Activated CD8-positive, alpha-beta T cell treated with anti-CD3 and anti-CD28 coated beads for 36 hours (primary cell): ENCODE measurements around the gene ARMC3. TPM values are rescaled to one million over a fixed set of nuclear protein-coding genes. Genes with fewer than 3 reads are reported as not detected.

Experiments
- ATAC-seq: fragments of 200-7000 bp; cut with Tn5 transposase; one replicate; pipeline ENCODE4 v1.10.0; 2021; ENCODE audit warnings: mild to moderate bottlenecking, moderate library complexity
- CTCF ChIA-PET: fragments of 350-600 bp; sonication (Branson Sonifier 250); formaldehyde crosslinking; loops from one replicate; lab custom pipeline; 2021; ENCODE audit warnings: antibody characterized with exemption; lab: Charles Lee
- POLR2A ChIA-PET: fragments of 350-600 bp; sonication (Branson Sonifier 250); formaldehyde crosslinking; loops from one replicate; lab custom pipeline; 2021; ENCODE audit warnings: antibody characterized with exemption; lab: Charles Lee
- DNase-seq: peaks from one replicate; pipeline ENCODE4 v3.0.0-alpha.2; 2020
- H3K27ac Mint-ChIP-seq: one replicate; pipeline ENCODE4 v1.8.0; 2021; ENCODE audit warnings: mild to moderate bottlenecking, mixed read lengths
- H3K27me3 Mint-ChIP-seq: one replicate; pipeline ENCODE4 v1.8.0; 2021; ENCODE audit warnings: mixed read lengths
- H3K36me3 Mint-ChIP-seq: one replicate; pipeline ENCODE4 v1.8.0; 2021; ENCODE audit warnings: low read depth, mixed read lengths
- H3K4me1 Mint-ChIP-seq: one replicate; pipeline ENCODE4 v1.8.0; 2021; ENCODE audit warnings: low read depth, mixed read lengths
- H3K4me3 Mint-ChIP-seq: one replicate; pipeline ENCODE4 v1.8.0; 2021; ENCODE audit warnings: mild to moderate bottlenecking, moderate library complexity, mixed read lengths
- H3K9me3 Mint-ChIP-seq: one replicate; pipeline ENCODE4 v1.8.0; 2021; ENCODE audit warnings: mixed read lengths
- CTCF ChIP-seq: fragments of 200-600 bp; IDR thresholded peaks from one replicate; pipeline ENCODE4 v1.8.0; 2022; ENCODE audit warnings: antibody characterized with exemption, mild to moderate bottlenecking
- intact Hi-C: fragments of 100-400 bp; cut with micrococcal nuclease; formaldehyde crosslinking; loops from one replicate; pipeline ENCODE4 v1.10.0; 2022
- total RNA-seq, 2 experiments: library from RNA; stranded (reverse); gene quantifications; one replicate each; pipeline ENCODE4 v1.2.3, GENCODE V29; 2021

ARMC3 gene
- total RNA-seq, 2 experiments from 2014 or later: not detected

GRCh38 chr10:23073527-23073926 is 145.7 kb downstream of the ARMC3 start:
- Mint-ChIP-seq H3K36me3 (no peaks in the 10 kb centered on the region), H3K4me3 (no peak overlapping the region), H3K9me3 (no peaks in the 10 kb centered on the region), H3K4me1 (no peaks in the 10 kb centered on the region), H3K27ac (no peak overlapping the region), H3K27me3 (peaks cover 11% of the 10 kb centered on the region)
- no peak for ATAC-seq
- no peak for DNase-seq
- no peak for TF ChIP-seq CTCF
- intact Hi-C loops: no loop called here
- CTCF ChIA-PET: interaction anchor here (1.0 kb wide), 1 partner anchor 85 kb away, joined by 3 read pairs; no protein-coding TSS in a partner anchor
- POLR2A ChIA-PET: no interaction called here

GRCh38 chr10:23075672-23076071 is 147.8 kb downstream of the ARMC3 start:
- ATAC-seq (no peak), DNase-seq (no peak)
- no peaks in the 10 kb centered on the region for H3K4me1 Mint-ChIP-seq
- no peak overlapping the region for H3K27ac Mint-ChIP-seq
- TF ChIP-seq CTCF: no peak
- no peak overlapping the region for H3K4me3 Mint-ChIP-seq
- ChIA-PET POLR2A (no interaction called here), CTCF (no interaction called here)
- intact Hi-C loops: no loop called here
- no peaks in the 10 kb centered on the region for H3K36me3 Mint-ChIP-seq
- no peaks in the 10 kb centered on the region for H3K9me3 Mint-ChIP-seq
- H3K27me3 Mint-ChIP-seq: peaks cover 20% of the 10 kb centered on the region

- no peak overlapping the region for H3K27ac Mint-ChIP-seq
- H3K4me1 Mint-ChIP-seq: no peaks in the 10 kb centered on the region
- no peaks in the 10 kb centered on the region for H3K36me3 Mint-ChIP-seq
- POLR2A ChIA-PET: no interaction called here
- intact Hi-C loops: no loop called here
- H3K27me3 Mint-ChIP-seq: peaks cover 28% of the 10 kb centered on the region
- H3K4me3 Mint-ChIP-seq: no peak overlapping the region
- CTCF ChIA-PET: no interaction called here
- ATAC-seq (no peak), DNase-seq (no peak)
- H3K9me3 Mint-ChIP-seq: no peaks in the 10 kb centered on the region
- no peak for TF ChIP-seq CTCF
These were observed 150.3 kb downstream of the ARMC3 start for GRCh38 chr10:23078114-23078513.

- no peaks in the 10 kb centered on the region for H3K36me3 Mint-ChIP-seq
- intact Hi-C loops: no loop called here
- no peaks in the 10 kb centered on the region for H3K4me1 Mint-ChIP-seq
- POLR2A ChIA-PET: no interaction called here
- ATAC-seq (no peak), DNase-seq (no peak)
- TF ChIP-seq CTCF: no peak
- H3K4me3 Mint-ChIP-seq: no peak overlapping the region
- CTCF ChIA-PET: interaction anchor here (1.1 kb wide), 1 partner anchor 11 kb away, joined by 3 read pairs; no protein-coding TSS in a partner anchor
- no peak overlapping the region for H3K27ac Mint-ChIP-seq
- peaks cover 30% of the 10 kb centered on the region for H3K27me3 Mint-ChIP-seq
- no peaks in the 10 kb centered on the region for H3K9me3 Mint-ChIP-seq
These were observed 151.8 kb downstream of the ARMC3 start for GRCh38 chr10:23079700-23080099.

GRCh38 chr10:23080262-23080661 is 152.4 kb downstream of the ARMC3 start:
- Mint-ChIP-seq H3K4me3 (no peak overlapping the region), H3K9me3 (no peaks in the 10 kb centered on the region), H3K36me3 (no peaks in the 10 kb centered on the region), H3K27me3 (peaks cover 32% of the 10 kb centered on the region), H3K27ac (no peak overlapping the region), H3K4me1 (no peaks in the 10 kb centered on the region)
- intact Hi-C loops: no loop called here
- TF ChIP-seq CTCF: no peak
- CTCF ChIA-PET: interaction anchor here (0.9 to 1.9 kb wide), 3 partner anchors 10 to 77 kb away, joined by 3 to 5 read pairs (median 3); no protein-coding TSS in a partner anchor
- no peak for ATAC-seq
- POLR2A ChIA-PET: no interaction called here
- DNase-seq: no peak
